ENCODE data around the gene SDK1. TPM values are rescaled to one million over a fixed set of nuclear protein-coding genes. Genes with fewer than 3 reads are reported as not detected.
"Not testable (repeated sequence)": the region's sequence is repeated elsewhere in the genome, so short reads cannot be mapped to it uniquely, and the experiment has no call there.

The SDK1 gene
- polyA plus RNA-seq, 1 donor from 2014 or later, result not detected

- H3K4me1 Mint-ChIP-seq, result peaks cover 4 to 11% (median 8%) of the 10 kb centered on the region in 3 donors
- H3K4me3 Mint-ChIP-seq, result no peak overlapping the region
- peaks cover 3% of the 10 kb centered on the region for H3K36me3 Mint-ChIP-seq
- peaks cover 18% of the 10 kb centered on the region for H3K27me3 Mint-ChIP-seq
- H3K27ac Mint-ChIP-seq, result no peak overlapping the region
- H3K9me3 Mint-ChIP-seq, result peaks cover 0 to 4% (median 3%) of the 10 kb centered on the region in 3 donors
These were observed 613.2 kb downstream of the SDK1 start for GRCh38 chr7:3914051-3914775.

DNA sequence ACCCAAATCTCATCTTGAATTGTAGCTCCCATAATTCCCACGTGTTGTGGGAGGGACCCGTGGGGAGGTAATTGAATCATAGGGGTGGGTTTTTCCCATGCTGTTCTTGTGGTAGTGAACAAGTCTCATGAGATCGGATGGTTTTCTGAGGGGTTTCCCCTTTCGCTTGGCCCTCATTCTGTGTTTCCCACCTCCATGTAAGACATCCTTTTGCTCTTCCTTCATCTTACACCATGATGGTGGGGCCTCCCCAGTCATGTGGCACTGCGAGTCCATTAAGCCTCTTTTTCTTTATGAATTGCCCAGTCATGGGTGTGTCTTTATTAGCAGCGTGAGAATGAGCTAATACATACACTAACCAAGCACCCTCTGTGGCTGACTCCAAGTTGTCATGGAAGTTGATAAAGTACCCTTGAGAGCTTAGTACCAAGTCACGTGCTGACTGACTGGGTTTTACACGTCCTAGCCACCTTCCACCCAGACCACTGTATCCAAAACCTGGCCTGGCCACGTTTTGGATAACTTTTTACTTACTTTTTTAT, 614.4 kb downstream of the SDK1 start:
- H3K36me3 Mint-ChIP-seq, result peaks cover 3% of the 10 kb centered on the region
- peaks cover 4 to 11% (median 8%) of the 10 kb centered on the region in 3 donors for H3K4me1 Mint-ChIP-seq
- H3K9me3 Mint-ChIP-seq, result peaks cover 0 to 4% (median 3%) of the 10 kb centered on the region in 3 donors
- peak overlapping the region in 1 of 4 donors; percentile 58 for H3K4me3 Mint-ChIP-seq
- H3K27ac Mint-ChIP-seq, result peak overlapping the region in 1 of 3 donors; percentile 41
- peaks cover 21% of the 10 kb centered on the region for H3K27me3 Mint-ChIP-seq

GRCh38 chr7:3916146-3916545, 615.1 kb downstream of the SDK1 start:
- no peak overlapping the region for H3K4me3 Mint-ChIP-seq

DNA sequence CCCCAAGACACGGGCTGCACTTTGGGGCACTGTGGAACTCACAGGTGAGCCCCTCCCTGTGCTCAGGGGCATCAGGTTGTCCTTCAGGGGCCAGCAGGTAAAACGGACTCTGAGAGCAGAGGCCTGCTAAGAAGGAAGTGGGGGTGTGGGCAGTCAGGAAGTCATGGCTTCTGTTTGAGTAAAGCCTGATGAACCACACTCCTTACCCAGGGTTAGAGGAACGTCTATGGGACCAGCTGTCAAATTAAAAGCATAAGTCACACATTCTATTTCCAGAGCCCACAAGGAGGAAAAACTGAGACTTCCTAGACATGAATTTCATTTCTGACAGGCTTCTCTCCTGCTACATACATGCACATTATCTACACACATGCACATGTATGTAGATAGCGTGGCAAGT, 616.4 kb downstream of the SDK1 start:
- peaks cover 3% of the 10 kb centered on the region for H3K36me3 Mint-ChIP-seq
- H3K27me3 Mint-ChIP-seq, result peaks cover 16% of the 10 kb centered on the region
- H3K9me3 Mint-ChIP-seq, result peaks cover 0 to 3% (median 0%) of the 10 kb centered on the region in 3 donors
- H3K4me3 Mint-ChIP-seq, result peak overlapping the region in 1 of 4 donors; percentile 31
- peaks cover 4 to 11% (median 8%) of the 10 kb centered on the region in 3 donors for H3K4me1 Mint-ChIP-seq
- H3K27ac Mint-ChIP-seq, result no peak overlapping the region

More at GRCh38 chr7:3916146-3916545, 615.1 kb downstream of the SDK1 start:
- Mint-ChIP-seq H3K9me3 (peaks cover 0 to 4% (median 3%) of the 10 kb centered on the region in 3 donors), H3K27ac (no peak overlapping the region), H3K4me1 (peaks cover 4 to 11% (median 8%) of the 10 kb centered on the region in 3 donors), H3K36me3 (peaks cover 3% of the 10 kb centered on the region), H3K27me3 (peaks cover 16% of the 10 kb centered on the region)

DNA sequence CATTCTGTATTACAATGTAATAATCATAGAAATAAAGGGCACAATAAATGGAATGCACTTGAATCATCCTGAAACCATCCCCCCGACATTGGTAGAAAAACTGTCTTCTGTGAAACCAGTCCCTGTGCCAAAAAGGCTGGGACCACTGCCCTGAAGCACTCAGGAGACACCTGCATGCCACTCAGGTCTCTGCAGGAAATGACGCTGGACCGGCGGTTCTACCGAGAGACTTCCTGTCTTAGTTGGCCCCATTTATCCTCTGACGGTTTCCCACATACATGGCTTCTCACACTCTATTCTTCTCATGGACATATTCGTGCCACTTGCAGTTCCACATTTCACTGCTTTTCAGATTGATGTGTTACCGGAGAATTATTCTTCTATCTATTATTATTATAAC, 617.5 kb downstream of the SDK1 start:
- peaks cover 11% of the 10 kb centered on the region for H3K27me3 Mint-ChIP-seq
- H3K27ac Mint-ChIP-seq, result no peak overlapping the region
- H3K4me1 Mint-ChIP-seq, result peaks cover 4 to 11% (median 8%) of the 10 kb centered on the region in 3 donors
- H3K36me3 Mint-ChIP-seq, result peaks cover 2% of the 10 kb centered on the region
- no peak overlapping the region for H3K4me3 Mint-ChIP-seq
- peaks cover 0 to 3% (median 0%) of the 10 kb centered on the region in 3 donors for H3K9me3 Mint-ChIP-seq

DNA sequence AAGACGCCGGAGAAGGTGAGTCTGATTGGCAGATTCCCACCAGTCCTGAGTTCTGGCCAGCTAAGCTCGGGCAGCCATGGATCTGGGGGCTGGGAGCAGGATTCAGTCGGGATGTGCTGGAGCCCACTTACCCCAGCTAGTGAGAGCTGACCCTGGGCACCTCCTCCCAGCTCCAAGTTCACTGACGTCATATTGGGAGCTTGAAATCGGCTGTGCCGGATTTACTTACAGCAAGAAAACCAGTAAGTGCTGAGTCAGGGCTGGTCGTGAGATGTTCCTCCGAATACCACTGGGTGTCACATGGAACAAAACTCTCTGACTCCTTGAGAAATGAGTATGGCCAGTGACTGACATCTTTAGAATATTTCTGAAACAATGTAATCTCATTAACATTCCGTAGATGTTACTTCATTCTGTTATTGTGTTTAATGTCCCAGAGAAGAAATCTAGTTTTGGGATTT, 621.2 kb downstream of the SDK1 start:
- H3K27me3 Mint-ChIP-seq, result peaks cover 9% of the 10 kb centered on the region
- peaks cover 2% of the 10 kb centered on the region for H3K36me3 Mint-ChIP-seq
- H3K27ac Mint-ChIP-seq, result no peak overlapping the region
- H3K4me1 Mint-ChIP-seq, result peaks cover 0 to 3% (median under 1%) of the 10 kb centered on the region in 3 donors
- peaks cover 0 to 3% (median 0%) of the 10 kb centered on the region in 3 donors for H3K9me3 Mint-ChIP-seq
- H3K4me3 Mint-ChIP-seq, result no peak overlapping the region

DNA sequence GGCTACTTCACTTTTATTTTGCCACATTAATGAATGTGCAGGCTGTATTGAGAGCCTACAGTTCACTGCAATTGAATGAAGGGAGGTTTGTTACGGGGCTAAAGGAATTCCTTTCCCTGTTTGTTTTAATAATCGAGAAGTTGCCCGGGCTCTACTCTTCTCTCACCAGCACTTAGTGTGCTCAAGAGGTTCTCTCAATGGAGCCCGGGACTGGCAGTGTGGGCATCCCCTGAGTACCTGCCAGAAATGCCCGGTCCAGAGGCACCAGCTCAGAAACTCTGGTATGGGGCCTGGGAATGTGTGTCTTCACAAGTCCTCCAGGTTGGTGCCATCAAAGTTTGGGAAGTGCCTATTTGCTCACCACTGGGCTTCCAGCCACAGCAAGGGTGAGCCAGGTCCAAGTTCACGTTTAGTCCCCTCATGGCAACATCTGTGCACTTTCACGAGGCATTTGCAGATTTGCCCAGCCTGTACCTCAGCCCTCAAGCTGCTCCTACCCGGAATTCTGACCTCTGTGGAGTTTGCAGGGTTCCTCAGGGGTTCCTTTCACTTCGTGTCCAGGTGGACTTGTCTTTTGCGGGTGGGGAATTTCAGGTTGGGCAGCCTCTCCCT, 622.4 kb downstream of the SDK1 start:
- Mint-ChIP-seq H3K9me3 (peaks cover 0 to 3% (median 0%) of the 10 kb centered on the region in 3 donors), H3K4me3 (no peak overlapping the region), H3K27ac (no peak overlapping the region), H3K27me3 (peaks cover 9% of the 10 kb centered on the region), H3K4me1 (peaks cover 0 to 3% (median 0%) of the 10 kb centered on the region in 3 donors), H3K36me3 (peaks cover 2% of the 10 kb centered on the region)

GRCh38 chr7:3924277-3924676, 623.2 kb downstream of the SDK1 start:
- no peaks in the 10 kb centered on the region for H3K9me3 Mint-ChIP-seq
- no peak overlapping the region for H3K27ac Mint-ChIP-seq
- H3K4me1 Mint-ChIP-seq, result no peaks in the 10 kb centered on the region

DNA sequence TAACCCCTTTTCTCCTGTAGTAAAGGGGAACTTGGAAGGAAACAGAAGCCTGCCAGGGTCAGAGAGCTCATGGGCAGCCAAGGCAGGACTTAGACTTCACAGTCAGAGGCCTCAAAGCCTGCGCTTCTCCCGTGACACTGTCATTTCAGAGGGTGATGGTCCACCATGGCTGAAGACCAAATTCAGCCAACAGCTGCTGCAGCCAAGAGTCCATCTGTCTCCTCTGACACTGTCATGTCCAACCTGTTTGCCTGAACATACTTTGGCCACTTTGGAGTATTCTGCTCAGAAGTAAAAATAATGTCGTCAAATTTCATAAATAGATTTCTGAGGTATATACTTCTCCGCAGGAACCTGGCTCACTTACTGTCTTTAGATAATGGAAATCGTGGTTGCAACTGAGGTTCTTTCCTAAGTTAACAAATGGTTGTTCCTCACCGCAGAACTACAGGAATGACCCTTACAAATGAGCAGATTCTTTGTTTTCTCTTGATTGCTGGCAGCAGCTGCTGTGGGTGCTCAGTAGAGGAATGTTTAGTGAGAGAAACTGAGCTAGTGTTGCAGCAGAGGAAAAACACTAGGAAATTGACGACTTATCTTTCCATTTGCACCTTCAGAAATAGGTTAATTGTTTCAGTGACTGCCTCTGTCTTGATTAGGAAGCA, 626.5 kb downstream of the SDK1 start:
- Mint-ChIP-seq H3K4me3 (no peak overlapping the region), H3K36me3 (no peaks in the 10 kb centered on the region), H3K4me1 (no peaks in the 10 kb centered on the region), H3K27ac (no peak overlapping the region), H3K27me3 (peaks cover 4% of the 10 kb centered on the region), H3K9me3 (no peaks in the 10 kb centered on the region)

More at GRCh38 chr7:3924277-3924676, 623.2 kb downstream of the SDK1 start:
- Mint-ChIP-seq H3K36me3 (no peaks in the 10 kb centered on the region), H3K27me3 (peaks cover 9% of the 10 kb centered on the region), H3K4me3 (no peak overlapping the region)

GRCh38 chr7:3928727-3929515, 627.9 kb downstream of the SDK1 start:
- peak overlapping the region in 1 of 3 donors; percentile 85 for H3K27ac Mint-ChIP-seq
- no peaks in the 10 kb centered on the region for H3K4me1 Mint-ChIP-seq

GRCh38 chr7:3931843-3932242, 630.8 kb downstream of the SDK1 start:
- no peak overlapping the region for H3K4me3 Mint-ChIP-seq

More at GRCh38 chr7:3928727-3929515, 627.9 kb downstream of the SDK1 start:
- Mint-ChIP-seq H3K27me3 (peaks cover 4% of the 10 kb centered on the region), H3K36me3 (no peaks in the 10 kb centered on the region), H3K4me3 (no peak overlapping the region), H3K9me3 (no peaks in the 10 kb centered on the region)

GRCh38 chr7:3937146-3937545, 636.1 kb downstream of the SDK1 start:
- Mint-ChIP-seq H3K36me3 (peaks cover 8% of the 10 kb centered on the region), H3K4me3 (no peak overlapping the region), H3K27ac (no peak overlapping the region)

More at GRCh38 chr7:3931843-3932242, 630.8 kb downstream of the SDK1 start:
- Mint-ChIP-seq H3K9me3 (peaks cover 5 to 12% (median 9%) of the 10 kb centered on the region in 3 donors), H3K4me1 (no peaks in the 10 kb centered on the region), H3K36me3 (peaks cover 2% of the 10 kb centered on the region), H3K27me3 (peaks cover 2% of the 10 kb centered on the region), H3K27ac (no peak overlapping the region)

DNA sequence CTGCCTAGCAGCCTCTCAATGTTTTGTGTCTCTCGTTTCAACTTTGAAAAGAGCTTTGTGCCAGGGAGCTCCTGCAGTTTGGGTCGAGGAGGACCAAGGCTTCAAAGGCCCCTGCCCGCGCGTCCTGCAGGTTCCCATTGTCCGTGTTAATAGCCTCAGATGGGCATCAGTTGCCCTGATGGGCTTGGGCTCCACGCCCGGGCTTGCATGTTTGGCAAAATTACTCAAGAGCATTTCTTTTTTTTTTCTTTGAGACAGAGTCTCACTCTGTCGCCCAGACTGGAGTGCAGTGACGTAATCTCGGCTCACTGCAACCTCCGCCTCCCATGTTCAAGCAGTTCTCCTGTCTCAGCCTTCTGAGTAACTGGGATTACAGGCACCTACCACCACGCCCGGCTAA, 636.6 kb downstream of the SDK1 start:
- no peaks in the 10 kb centered on the region for H3K4me1 Mint-ChIP-seq
- H3K27ac Mint-ChIP-seq, result no peak overlapping the region
- H3K9me3 Mint-ChIP-seq, result peaks cover 7 to 12% (median 9%) of the 10 kb centered on the region in 3 donors
- peaks cover 5% of the 10 kb centered on the region for H3K27me3 Mint-ChIP-seq
- no peak overlapping the region for H3K4me3 Mint-ChIP-seq
- H3K36me3 Mint-ChIP-seq, result peaks cover 8% of the 10 kb centered on the region

More at GRCh38 chr7:3937146-3937545, 636.1 kb downstream of the SDK1 start:
- H3K4me1 Mint-ChIP-seq, result no peaks in the 10 kb centered on the region
- H3K9me3 Mint-ChIP-seq, result peaks cover 7 to 12% (median 9%) of the 10 kb centered on the region in 3 donors
- peaks cover 5% of the 10 kb centered on the region for H3K27me3 Mint-ChIP-seq

GRCh38 chr7:3941706-3942105, 640.7 kb downstream of the SDK1 start:
- not testable (repeated sequence) for H3K36me3 Mint-ChIP-seq, H3K4me3 Mint-ChIP-seq, H3K27ac Mint-ChIP-seq, H3K4me1 Mint-ChIP-seq
- Mint-ChIP-seq H3K27me3 (peaks cover 10% of the 10 kb centered on the region), H3K9me3 (peaks cover 2 to 12% (median 6%) of the 10 kb centered on the region in 3 donors)
